ENCODE data around the gene WWOX. TPM values are rescaled to one million over a fixed set of nuclear protein-coding genes. Genes with fewer than 3 reads are reported as not detected.

Gene WWOX
- total RNA-seq, 1 donor from 2014 or later = 16.7 TPM

DNA sequence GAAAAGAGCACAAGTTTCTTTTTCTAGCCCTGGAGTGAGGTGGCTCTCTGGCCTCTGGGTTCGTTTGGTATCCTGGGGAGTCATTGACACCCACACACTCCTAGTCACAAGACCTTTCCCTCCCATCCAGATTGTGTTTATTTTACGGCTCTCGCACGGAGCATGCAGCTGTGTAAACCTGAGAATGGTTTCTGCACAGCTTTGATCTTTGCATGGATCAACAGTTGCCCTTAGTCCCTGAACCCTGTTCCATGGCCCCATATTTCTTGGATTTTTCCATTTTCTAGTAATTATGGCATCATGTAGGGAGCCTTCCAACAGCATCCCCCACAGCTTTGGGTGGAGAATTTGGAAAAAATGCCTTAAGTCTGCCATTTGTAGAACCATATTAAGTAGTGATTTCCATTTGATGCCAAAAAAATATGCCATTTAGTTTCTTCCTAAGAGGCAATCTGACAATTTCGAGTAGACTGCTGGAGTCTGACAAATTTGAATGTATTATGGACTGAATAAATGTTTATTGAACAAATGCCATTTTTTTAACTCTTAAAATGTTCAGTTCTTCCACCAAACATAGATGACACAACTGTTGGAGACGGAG is 197.7 kb downstream of the WWOX start:
- H3K36me3 ChIP-seq (ENCODE audit: control insufficient read depth in 3 of 3, insufficient read depth in 3 of 3, low read length in 3 of 3) = no peaks in the 10 kb centered on the region
- H3K4me1 ChIP-seq (ENCODE audit: control insufficient read depth in 3 of 3, insufficient read depth in 3 of 3, low read length in 3 of 3) = no peaks in the 10 kb centered on the region
- H3K27ac ChIP-seq (ENCODE audit: low read depth, low read length) = no peak overlapping the region
- H3K9ac ChIP-seq (ENCODE audit: low read depth in 1 of 3, low read length in 3 of 3) = no peak overlapping the region
- no peaks in the 10 kb centered on the region for H3K9me3 ChIP-seq (ENCODE audit: control insufficient read depth in 3 of 3, low read length in 3 of 3)
- no peak overlapping the region for H3K4me3 ChIP-seq (ENCODE audit: low read length in 3 of 3)
- no peaks in the 10 kb centered on the region for H3K27me3 ChIP-seq (ENCODE audit: control insufficient read depth in 3 of 3, insufficient read depth in 3 of 3, low read length in 3 of 3)

DNA sequence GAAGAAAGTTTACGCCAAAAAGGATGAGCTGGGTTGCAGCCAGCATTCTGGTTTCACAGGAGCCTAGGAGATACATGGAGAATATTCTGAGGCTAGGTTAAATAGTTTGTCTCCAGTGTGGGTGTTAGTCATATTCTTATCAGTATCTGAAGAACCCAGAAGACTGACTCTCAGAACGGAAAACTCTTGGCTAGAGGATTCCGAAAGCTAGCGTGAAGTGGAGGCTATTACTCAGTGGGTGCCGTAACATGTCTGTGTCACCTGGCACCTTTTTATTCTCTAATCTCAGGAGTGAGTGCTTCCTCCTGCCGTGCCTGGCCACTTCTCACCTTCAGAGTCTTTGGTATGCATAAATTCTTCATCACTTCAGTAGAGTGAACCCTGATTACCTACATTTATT is 199.5 kb downstream of the WWOX start:
- H3K27me3 ChIP-seq (ENCODE audit: control insufficient read depth in 3 of 3, insufficient read depth in 3 of 3, low read length in 3 of 3) = no peaks in the 10 kb centered on the region
- H3K4me3 ChIP-seq (ENCODE audit: low read length in 3 of 3) = no peak overlapping the region
- no peak overlapping the region for H3K9ac ChIP-seq (ENCODE audit: low read depth in 1 of 3, low read length in 3 of 3)
- no peaks in the 10 kb centered on the region for H3K9me3 ChIP-seq (ENCODE audit: control insufficient read depth in 3 of 3, low read length in 3 of 3)
- no peaks in the 10 kb centered on the region for H3K36me3 ChIP-seq (ENCODE audit: control insufficient read depth in 3 of 3, insufficient read depth in 3 of 3, low read length in 3 of 3)
- no peak overlapping the region for H3K27ac ChIP-seq (ENCODE audit: low read depth, low read length)
- H3K4me1 ChIP-seq (ENCODE audit: control insufficient read depth in 3 of 3, insufficient read depth in 3 of 3, low read length in 3 of 3) = no peaks in the 10 kb centered on the region

DNA sequence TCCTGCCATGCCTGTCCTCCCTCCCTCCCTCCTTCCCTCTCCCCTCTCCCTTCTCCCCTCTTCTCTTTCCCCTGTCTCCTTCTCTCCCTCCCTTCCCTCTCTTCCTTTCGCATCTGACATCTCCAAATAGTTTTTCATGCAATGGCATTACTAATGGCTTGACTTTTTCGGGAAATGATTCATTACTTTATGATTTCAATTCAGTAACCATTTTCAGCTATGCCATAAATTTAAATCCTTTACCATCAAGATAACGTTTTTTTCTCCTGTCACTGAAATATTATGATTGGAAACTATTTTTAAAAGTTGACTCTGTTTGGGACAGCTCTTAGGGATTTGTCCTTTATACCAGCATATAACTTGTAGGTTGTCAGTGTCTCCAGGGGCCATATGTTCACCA is 201.0 kb downstream of the WWOX start:
- Histone ChIP-seq H3K36me3 (ENCODE audit: control insufficient read depth in 3 of 3, insufficient read depth in 3 of 3, low read length in 3 of 3) (no peaks in the 10 kb centered on the region), H3K9me3 (ENCODE audit: control insufficient read depth in 3 of 3, low read length in 3 of 3) (no peaks in the 10 kb centered on the region), H3K27ac (ENCODE audit: low read depth, low read length) (no peak overlapping the region), H3K27me3 (ENCODE audit: control insufficient read depth in 3 of 3, insufficient read depth in 3 of 3, low read length in 3 of 3) (no peaks in the 10 kb centered on the region), H3K4me3 (ENCODE audit: low read length in 3 of 3) (no peak overlapping the region), H3K4me1 (ENCODE audit: control insufficient read depth in 3 of 3, insufficient read depth in 3 of 3, low read length in 3 of 3) (no peaks in the 10 kb centered on the region), H3K9ac (ENCODE audit: low read depth in 1 of 3, low read length in 3 of 3) (no peak overlapping the region)

DNA sequence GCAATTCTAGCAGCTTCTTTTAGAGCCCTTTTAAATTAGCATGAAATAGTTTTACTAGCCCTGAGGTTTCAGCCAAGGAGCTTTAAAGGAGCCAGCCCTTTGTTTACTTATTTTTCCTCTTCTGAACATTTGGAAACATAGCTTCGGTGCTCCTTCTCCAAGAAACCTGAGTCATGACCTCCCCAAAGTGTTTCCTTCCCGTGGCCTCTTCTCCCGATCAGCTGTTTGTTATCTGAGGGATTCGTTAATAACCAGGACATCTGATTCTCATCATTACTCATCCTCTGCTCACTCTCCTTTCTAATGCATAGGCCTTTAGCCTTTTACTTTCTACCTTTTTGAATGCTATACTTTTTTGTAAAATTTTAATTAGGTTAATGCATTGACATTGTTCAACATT is 204.5 kb downstream of the WWOX start:
- H3K27ac ChIP-seq (ENCODE audit: low read depth, low read length) = no peak overlapping the region
- no peaks in the 10 kb centered on the region for H3K36me3 ChIP-seq (ENCODE audit: control insufficient read depth in 3 of 3, insufficient read depth in 3 of 3, low read length in 3 of 3)
- H3K27me3 ChIP-seq (ENCODE audit: control insufficient read depth in 3 of 3, insufficient read depth in 3 of 3, low read length in 3 of 3) = no peaks in the 10 kb centered on the region
- no peaks in the 10 kb centered on the region for H3K4me1 ChIP-seq (ENCODE audit: control insufficient read depth in 3 of 3, insufficient read depth in 3 of 3, low read length in 3 of 3)
- no peaks in the 10 kb centered on the region for H3K9me3 ChIP-seq (ENCODE audit: control insufficient read depth in 3 of 3, low read length in 3 of 3)
- no peak overlapping the region for H3K4me3 ChIP-seq (ENCODE audit: low read length in 3 of 3)
- no peak overlapping the region for H3K9ac ChIP-seq (ENCODE audit: low read depth in 1 of 3, low read length in 3 of 3)

DNA sequence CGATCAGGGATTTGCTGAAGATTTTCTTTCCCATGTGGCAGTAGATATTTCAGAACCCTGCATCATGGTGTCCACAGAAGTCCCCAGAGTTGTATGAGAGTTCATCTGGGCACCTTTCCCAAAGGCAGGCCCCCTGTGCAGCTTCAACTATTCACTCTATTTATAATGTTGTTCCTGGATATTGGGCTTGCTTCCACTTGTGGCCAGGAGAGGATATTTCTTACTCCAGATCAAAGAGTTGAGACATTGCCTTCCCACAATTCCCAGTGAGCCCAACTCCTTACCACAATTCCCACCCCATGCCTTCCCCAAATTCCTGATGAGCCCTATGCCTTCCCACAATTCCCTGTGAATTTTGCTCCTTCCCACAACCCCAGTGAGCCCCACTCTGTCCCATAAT is 206.9 kb downstream of the WWOX start:
- no peak overlapping the region for H3K9ac ChIP-seq (ENCODE audit: low read depth in 1 of 3, low read length in 3 of 3)
- H3K27ac ChIP-seq (ENCODE audit: low read depth, low read length) = no peak overlapping the region
- H3K36me3 ChIP-seq (ENCODE audit: control insufficient read depth in 3 of 3, insufficient read depth in 3 of 3, low read length in 3 of 3) = no peaks in the 10 kb centered on the region

DNA sequence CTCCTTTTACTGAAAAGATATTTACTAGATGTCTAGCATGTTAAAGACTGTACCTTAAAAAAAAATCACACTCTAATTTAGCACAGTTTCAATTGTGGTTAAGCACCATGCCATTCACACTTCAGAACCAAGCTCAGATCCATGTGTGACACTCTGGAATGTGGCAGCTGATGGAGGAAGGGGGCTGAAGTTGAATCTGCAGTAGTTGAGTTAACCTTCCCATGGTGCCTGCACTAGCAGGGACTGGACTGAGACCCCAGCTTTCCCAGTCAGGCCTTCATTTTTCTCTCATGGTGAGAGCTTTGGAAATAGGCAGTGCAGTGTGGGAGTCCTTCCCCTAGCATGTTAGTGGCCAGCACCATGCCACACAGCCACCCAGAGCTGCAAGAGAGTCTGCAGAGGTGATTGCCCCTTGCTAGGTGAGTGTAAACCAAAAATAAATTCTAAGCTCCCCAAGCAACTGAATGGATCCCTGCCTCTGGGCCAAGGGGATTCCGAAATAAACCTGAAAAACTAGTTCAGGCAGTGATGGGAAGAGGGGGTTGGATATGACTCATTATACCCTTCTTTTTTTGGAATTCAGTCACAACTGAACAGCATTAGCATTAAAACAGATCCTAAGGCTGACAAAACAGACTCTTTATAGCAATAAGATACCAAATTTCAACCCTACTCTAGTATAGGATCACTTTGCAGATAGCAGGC is 208.5 kb downstream of the WWOX start:
- Histone ChIP-seq H3K36me3 (ENCODE audit: control insufficient read depth in 3 of 3, insufficient read depth in 3 of 3, low read length in 3 of 3) (no peaks in the 10 kb centered on the region), H3K4me3 (ENCODE audit: low read length in 3 of 3) (no peak overlapping the region), H3K9ac (ENCODE audit: low read depth in 1 of 3, low read length in 3 of 3) (no peak overlapping the region), H3K27ac (ENCODE audit: low read depth, low read length) (no peak overlapping the region), H3K27me3 (ENCODE audit: control insufficient read depth in 3 of 3, insufficient read depth in 3 of 3, low read length in 3 of 3) (no peaks in the 10 kb centered on the region), H3K9me3 (ENCODE audit: control insufficient read depth in 3 of 3, low read length in 3 of 3) (no peaks in the 10 kb centered on the region), H3K4me1 (ENCODE audit: control insufficient read depth in 3 of 3, insufficient read depth in 3 of 3, low read length in 3 of 3) (no peaks in the 10 kb centered on the region)

More for the DNA sequence above, 206.9 kb downstream of the WWOX start:
- Histone ChIP-seq H3K4me3 (ENCODE audit: low read length in 3 of 3) (no peak overlapping the region), H3K9me3 (ENCODE audit: control insufficient read depth in 3 of 3, low read length in 3 of 3) (no peaks in the 10 kb centered on the region), H3K4me1 (ENCODE audit: control insufficient read depth in 3 of 3, insufficient read depth in 3 of 3, low read length in 3 of 3) (no peaks in the 10 kb centered on the region), H3K27me3 (ENCODE audit: control insufficient read depth in 3 of 3, insufficient read depth in 3 of 3, low read length in 3 of 3) (no peaks in the 10 kb centered on the region)

DNA sequence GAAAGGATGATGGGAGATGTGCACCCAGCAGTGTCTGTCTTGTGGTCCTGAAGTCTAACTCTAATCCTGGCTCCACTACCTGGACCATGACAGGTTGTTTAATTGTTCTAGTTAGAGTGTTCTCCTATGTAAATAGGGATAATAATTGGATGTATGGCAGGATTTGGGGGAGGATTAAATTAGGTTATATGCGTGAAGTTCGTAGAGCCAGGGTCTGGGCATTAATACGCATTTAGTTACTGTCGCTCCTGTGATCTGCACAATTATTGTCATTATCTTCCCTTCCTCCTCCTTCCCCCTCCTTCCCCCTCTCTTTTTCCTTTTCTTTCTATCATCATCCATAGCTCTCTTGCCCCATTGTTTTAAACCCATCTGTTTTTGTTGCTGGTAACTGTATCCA is 210.3 kb downstream of the WWOX start:
- H3K9ac ChIP-seq (ENCODE audit: low read depth in 1 of 3, low read length in 3 of 3) = no peak overlapping the region
- H3K27ac ChIP-seq (ENCODE audit: low read depth, low read length) = no peak overlapping the region
- no peak overlapping the region for H3K4me3 ChIP-seq (ENCODE audit: low read length in 3 of 3)
- H3K9me3 ChIP-seq (ENCODE audit: control insufficient read depth in 3 of 3, low read length in 3 of 3) = no peaks in the 10 kb centered on the region
- H3K27me3 ChIP-seq (ENCODE audit: control insufficient read depth in 3 of 3, insufficient read depth in 3 of 3, low read length in 3 of 3) = no peaks in the 10 kb centered on the region
- H3K4me1 ChIP-seq (ENCODE audit: control insufficient read depth in 3 of 3, insufficient read depth in 3 of 3, low read length in 3 of 3) = no peaks in the 10 kb centered on the region
- H3K36me3 ChIP-seq (ENCODE audit: control insufficient read depth in 3 of 3, insufficient read depth in 3 of 3, low read length in 3 of 3) = no peaks in the 10 kb centered on the region

DNA sequence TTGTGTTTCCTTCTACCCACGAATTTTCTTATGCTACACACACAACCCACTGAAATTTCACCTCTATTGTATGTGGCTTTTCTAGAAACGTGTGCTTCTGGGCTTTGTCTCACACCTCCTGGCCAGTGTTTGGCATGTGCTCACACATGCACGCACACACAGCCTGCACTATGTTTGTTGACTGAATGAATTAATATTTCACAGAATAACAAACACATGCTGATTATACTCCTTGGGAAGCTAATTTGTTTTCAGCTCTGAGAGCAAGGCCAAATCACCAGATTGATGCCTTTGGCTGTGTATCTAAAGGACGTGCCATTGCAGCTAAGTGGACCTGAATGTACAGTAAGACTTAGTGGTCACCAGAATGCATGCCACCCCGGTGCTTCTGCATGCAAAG is 210.7 kb downstream of the WWOX start:
- Histone ChIP-seq H3K4me3 (ENCODE audit: low read length in 3 of 3) (no peak overlapping the region), H3K4me1 (ENCODE audit: control insufficient read depth in 3 of 3, insufficient read depth in 3 of 3, low read length in 3 of 3) (no peaks in the 10 kb centered on the region), H3K9ac (ENCODE audit: low read depth in 1 of 3, low read length in 3 of 3) (no peak overlapping the region), H3K27ac (ENCODE audit: low read depth, low read length) (no peak overlapping the region), H3K36me3 (ENCODE audit: control insufficient read depth in 3 of 3, insufficient read depth in 3 of 3, low read length in 3 of 3) (no peaks in the 10 kb centered on the region), H3K9me3 (ENCODE audit: control insufficient read depth in 3 of 3, low read length in 3 of 3) (no peaks in the 10 kb centered on the region), H3K27me3 (ENCODE audit: control insufficient read depth in 3 of 3, insufficient read depth in 3 of 3, low read length in 3 of 3) (no peaks in the 10 kb centered on the region)

DNA sequence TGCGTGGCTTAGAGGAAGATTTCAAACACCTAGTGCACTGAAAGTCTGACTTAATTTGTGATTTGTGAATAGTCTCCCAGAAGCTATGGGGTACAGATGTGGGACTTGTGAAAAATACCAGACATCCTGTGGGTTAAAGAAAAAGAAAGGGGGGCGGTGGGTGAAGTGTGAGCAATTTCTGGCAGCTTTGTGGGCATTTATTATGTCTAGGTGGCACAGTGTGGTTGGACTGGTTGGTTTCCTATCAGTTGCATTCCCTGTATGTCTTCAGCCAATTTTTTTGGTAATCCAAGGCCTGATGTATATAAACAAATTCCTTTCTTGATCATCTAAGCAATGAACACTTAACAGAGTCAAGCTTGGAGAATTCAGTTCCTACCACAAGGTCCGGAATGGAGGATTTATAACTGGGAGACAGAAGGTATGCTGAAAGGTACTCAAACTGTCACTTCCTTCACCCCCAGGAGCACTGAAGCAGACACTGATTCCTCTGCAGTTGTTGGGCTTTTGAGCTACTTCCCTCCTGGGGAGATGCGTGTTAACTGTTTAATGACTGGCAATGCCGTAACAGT is 211.6 kb downstream of the WWOX start:
- no peaks in the 10 kb centered on the region for H3K36me3 ChIP-seq (ENCODE audit: control insufficient read depth in 3 of 3, insufficient read depth in 3 of 3, low read length in 3 of 3)
- no peaks in the 10 kb centered on the region for H3K9me3 ChIP-seq (ENCODE audit: control insufficient read depth in 3 of 3, low read length in 3 of 3)
- H3K27me3 ChIP-seq (ENCODE audit: control insufficient read depth in 3 of 3, insufficient read depth in 3 of 3, low read length in 3 of 3) = no peaks in the 10 kb centered on the region

DNA sequence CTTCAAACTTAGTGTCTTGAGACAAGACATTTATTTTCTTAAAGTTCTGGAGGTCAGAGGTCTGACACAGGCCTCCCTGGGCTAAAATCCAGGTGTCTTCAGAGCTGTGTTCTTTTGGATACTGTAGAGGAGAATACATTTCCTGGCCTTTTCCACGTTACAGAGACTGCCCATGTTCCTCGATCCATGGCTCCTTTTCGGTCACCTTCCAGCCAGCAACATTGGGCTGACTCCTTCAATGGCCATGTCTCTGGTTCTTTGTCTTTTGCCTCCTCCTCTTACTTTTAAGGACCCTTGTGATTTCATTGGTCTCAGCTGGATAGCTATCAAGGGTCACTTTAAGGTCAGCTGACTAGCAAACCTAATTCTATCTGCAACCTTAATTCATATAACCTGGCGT is 212.4 kb downstream of the WWOX start:
- Histone ChIP-seq H3K27ac (ENCODE audit: low read depth, low read length) (no peak overlapping the region), H3K9ac (ENCODE audit: low read depth in 1 of 3, low read length in 3 of 3) (no peak overlapping the region), H3K9me3 (ENCODE audit: control insufficient read depth in 3 of 3, low read length in 3 of 3) (no peaks in the 10 kb centered on the region), H3K36me3 (ENCODE audit: control insufficient read depth in 3 of 3, insufficient read depth in 3 of 3, low read length in 3 of 3) (no peaks in the 10 kb centered on the region), H3K27me3 (ENCODE audit: control insufficient read depth in 3 of 3, insufficient read depth in 3 of 3, low read length in 3 of 3) (no peaks in the 10 kb centered on the region), H3K4me3 (ENCODE audit: low read length in 3 of 3) (no peak overlapping the region), H3K4me1 (ENCODE audit: control insufficient read depth in 3 of 3, insufficient read depth in 3 of 3, low read length in 3 of 3) (no peaks in the 10 kb centered on the region)

More for the DNA sequence above, 211.6 kb downstream of the WWOX start:
- Histone ChIP-seq H3K4me1 (ENCODE audit: control insufficient read depth in 3 of 3, insufficient read depth in 3 of 3, low read length in 3 of 3) (no peaks in the 10 kb centered on the region), H3K27ac (ENCODE audit: low read depth, low read length) (no peak overlapping the region), H3K4me3 (ENCODE audit: low read length in 3 of 3) (no peak overlapping the region), H3K9ac (ENCODE audit: low read depth in 1 of 3, low read length in 3 of 3) (no peak overlapping the region)
